ENCODE results near the gene STK25. TPM values are rescaled to one million over a fixed set of nuclear protein-coding genes. Genes with fewer than 3 reads are reported as not detected.

The STK25 gene
- total and polyA plus RNA-seq, 2 of the 8 experiments (the other 6 are each of a cell fraction or from before 2014, with no cell fraction given): 159 to 546 TPM

DNA sequence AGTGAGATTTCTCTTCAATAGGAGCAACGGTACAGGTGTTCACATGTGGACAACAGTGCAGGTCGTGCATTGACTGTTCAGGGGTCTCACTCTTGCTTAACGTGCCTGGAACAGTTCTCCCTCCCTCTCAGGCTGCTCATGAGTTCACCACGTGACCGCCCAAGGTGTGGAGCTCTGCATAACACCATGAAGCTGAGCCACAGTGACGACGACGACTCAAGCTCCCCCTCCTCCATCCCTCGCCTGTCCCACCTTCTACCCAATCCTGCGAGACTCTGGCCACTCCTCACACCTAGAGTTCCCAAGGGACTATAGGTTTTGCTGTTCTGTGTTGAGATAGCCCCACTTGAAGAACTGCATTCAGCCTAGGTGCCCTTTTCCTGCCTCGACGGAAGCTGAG lies 42.8 kb downstream of the STK25 start:
- CTCF ChIA-PET (ENCODE audit: partially characterized antibody): interaction anchor here (1.8 to 2.9 kb wide), 2 partner anchors 16 to 39 kb away, joined by 5 to 9 read pairs; no protein-coding TSS in a partner anchor
- H4K91ac ChIP-seq (replicated peaks; ENCODE audit: insufficient read length, low read length): no peak overlapping the region
- WGBS, 2 experiments (ENCODE audit: extremely low coverage in 1 of 2, insufficient coverage in 1 of 2, insufficient read length in 1 of 2, insufficient replicate concordance in 2 of 2, low coverage in 1 of 2, low lambda C conversion rate in 2 of 2, missing lambda C conversion rate in 1 of 2): 87% methylated on average over 12 of the region's 12 CpGs; no CpG with 5 or more reads in 1 of the 2 experiments
- peaks cover 0 to 1% of the 10 kb centered on the region in 2 experiments for H4K20me1 ChIP-seq (replicated peaks in 1 of 2; ENCODE audit: control insufficient read depth in 1 of 2, insufficient read depth in 2 of 2, low read length in 2 of 2)
- no peaks in the 10 kb centered on the region for H3K79me1 ChIP-seq (ENCODE audit: low read depth, low read length)
- H4K5ac ChIP-seq (ENCODE audit: insufficient read length, low read depth, low read length): no peak overlapping the region
- no peak overlapping the region for H2AFZ ChIP-seq (ENCODE audit: low read length)
- H3K23ac ChIP-seq (ENCODE audit: insufficient read length): no peak overlapping the region
- H2BK15ac ChIP-seq (ENCODE audit: low read length): no peak overlapping the region
- no peak overlapping the region for H2BK5ac ChIP-seq (ENCODE audit: low read depth, low read length)
- H3K14ac ChIP-seq (ENCODE audit: insufficient read length): no peak overlapping the region
- no peak overlapping the region for H2BK120ac ChIP-seq (replicated peaks; ENCODE audit: low read depth, low read length)
- no peaks in the 10 kb centered on the region for H3K79me2 ChIP-seq (ENCODE audit: control insufficient read depth in 1 of 2, insufficient read depth in 2 of 2, low read length in 2 of 2)
- no peak overlapping the region for H2BK12ac ChIP-seq (ENCODE audit: low read depth, low read length)
- no peaks in the 10 kb centered on the region for H3K4me1 ChIP-seq (replicated peaks in 1 of 4; ENCODE audit: control insufficient read depth in 3 of 4, insufficient read depth in 4 of 4, low read length in 3 of 4)
- POLR2A ChIA-PET (ENCODE audit: partially characterized antibody): interaction anchor here (1.0 to 1.1 kb wide), 2 partner anchors 14 to 25 kb away, joined by 3 read pairs; no protein-coding TSS in a partner anchor
- no peak overlapping the region for H3K27ac ChIP-seq (ENCODE audit: low read depth, low read length)
- DNase-seq (ENCODE audit: low read depth in 1 of 2, low spot score in 2 of 2) (no peak), FAIRE-seq (no peak)
- no peaks in the 10 kb centered on the region for H3K36me3 ChIP-seq (ENCODE audit: control insufficient read depth in 2 of 4, insufficient read depth in 4 of 4, low read length in 3 of 4)
- H3K4ac ChIP-seq (replicated peaks; ENCODE audit: insufficient read length, low read depth, low read length): no peak overlapping the region
- no peak overlapping the region for H3K4me2 ChIP-seq (ENCODE audit: insufficient read depth in 1 of 2, low read depth in 2 of 2, low read length in 2 of 2)
- no peaks in the 10 kb centered on the region; the same call in 1 of the 2 replicates for H3K23me2 ChIP-seq (ENCODE audit: low read depth, low read length)
- no peaks in the 10 kb centered on the region for H3K27me3 ChIP-seq (replicated peaks in 1 of 4; ENCODE audit: control insufficient read depth in 3 of 4, extremely low read depth in 1 of 4, insufficient read depth in 3 of 4, low read length in 3 of 4)
- no peak overlapping the region; the same call in 1 of the 2 replicates for H4K8ac ChIP-seq (ENCODE audit: extremely low read depth, insufficient read depth, low read length)
- no peak overlapping the region for H3K18ac ChIP-seq (ENCODE audit: extremely low read depth, low read length)
- H2AK5ac ChIP-seq (ENCODE audit: low read depth, low read length): no peak overlapping the region
- no peak overlapping the region for H3K4me3 ChIP-seq (ENCODE audit: extremely low read depth in 1 of 4, insufficient read depth in 2 of 4, low read depth in 3 of 4, low read length in 4 of 4)
- no peak overlapping the region for H3K9ac ChIP-seq (replicated peaks in 1 of 4; ENCODE audit: extremely low read depth in 1 of 4, low read depth in 3 of 4, low read length in 3 of 4)
- H3K9me3 ChIP-seq (ENCODE audit: insufficient read depth in 2 of 2, low read depth in 1 of 2, low read length in 1 of 2): no peaks in the 10 kb centered on the region
- no peak overlapping the region for H2BK20ac ChIP-seq (ENCODE audit: low read length)
- no peak overlapping the region for H3K56ac ChIP-seq (replicated peaks; ENCODE audit: insufficient read length, low read depth, low read length)
- TF ChIP-seq RNF2 (IDR thresholded peaks at IDR 0.05; ENCODE audit: borderline replicate concordance, low read depth, low read length, missing control alignments, poor library complexity, severe bottlenecking): no peak
- no peak for TF ChIP-seq CEBPB (IDR thresholded peaks at IDR 0.05; ENCODE audit: low read depth, low read length)
- no peak for TF ChIP-seq CHD1 (IDR thresholded peaks at IDR 0.05; ENCODE audit: low read depth, low read length)
- TF ChIP-seq EGR1 (IDR thresholded peaks at IDR 0.05; ENCODE audit: borderline replicate concordance, low read depth, low read length): no peak
- TF ChIP-seq CBX5 (IDR thresholded peaks at IDR 0.05; ENCODE audit: low read depth, low read length): no peak
- TF ChIP-seq, protein P1, sequence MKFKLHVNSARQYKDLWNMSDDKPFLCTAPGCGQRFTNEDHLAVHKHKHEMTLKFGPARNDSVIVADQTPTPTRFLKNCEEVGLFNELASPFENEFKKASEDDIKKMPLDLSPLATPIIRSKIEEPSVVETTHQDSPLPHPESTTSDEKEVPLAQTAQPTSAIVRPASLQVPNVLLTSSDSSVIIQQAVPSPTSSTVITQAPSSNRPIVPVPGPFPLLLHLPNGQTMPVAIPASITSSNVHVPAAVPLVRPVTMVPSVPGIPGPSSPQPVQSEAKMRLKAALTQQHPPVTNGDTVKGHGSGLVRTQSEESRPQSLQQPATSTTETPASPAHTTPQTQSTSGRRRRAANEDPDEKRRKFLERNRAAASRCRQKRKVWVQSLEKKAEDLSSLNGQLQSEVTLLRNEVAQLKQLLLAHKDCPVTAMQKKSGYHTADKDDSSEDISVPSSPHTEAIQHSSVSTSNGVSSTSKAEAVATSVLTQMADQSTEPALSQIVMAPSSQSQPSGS (IDR thresholded peaks at IDR 0.05; ENCODE audit: low read length): no peak
- TF ChIP-seq SAP30 (IDR thresholded peaks at IDR 0.05; ENCODE audit: insufficient read depth, insufficient replicate concordance, low read length): no peak
- TF ChIP-seq BCL11A (IDR thresholded peaks at IDR 0.05; ENCODE audit: low read depth in 2 of 2, low read length in 2 of 2): no peak
- TF ChIP-seq KDM1A (IDR thresholded peaks at IDR 0.05; ENCODE audit: borderline replicate concordance, low read length): no peak
- no peak for TF ChIP-seq SP1 (IDR thresholded peaks at IDR 0.05; ENCODE audit: low read depth, low read length)
- TF ChIP-seq SP2 (IDR thresholded peaks at IDR 0.05; ENCODE audit: low read length): no peak
- no peak for TF ChIP-seq GABPA (IDR thresholded peaks at IDR 0.05; ENCODE audit: borderline replicate concordance, insufficient read depth, low read length)
- no peak for TF ChIP-seq MAFK (IDR thresholded peaks at IDR 0.05; ENCODE audit: low read depth, low read length)
